ENCODE measurements around the gene GDPD5. TPM values are rescaled to one million over a fixed set of nuclear protein-coding genes. Genes with fewer than 3 reads are reported as not detected.
A peak's percentile ranks its signal among the peaks of the same experiment; 100 is the strongest.

The GDPD5 gene
- polyA plus RNA-seq, 6 donors from 2014 or later: 0.62 to 8.2 (median 2.2) TPM; not detected in 1

- Mint-ChIP-seq H3K4me1 (peaks cover 0 to 7% (median 0%) of the 10 kb centered on the region in 3 donors), H3K36me3 (no peaks in the 10 kb centered on the region), H3K4me3 (no peak overlapping the region), H3K27me3 (peaks cover 0 to 15% (median 0%) of the 10 kb centered on the region in 3 donors), H3K27ac (no peak overlapping the region), H3K9me3 (no peaks in the 10 kb centered on the region)
- ATAC-seq (ENCODE audit: low read depth in 2 of 2): no peak
- no peak for DNase-seq
Observed at GRCh38 chr11:75481223-75481921, 44.4 kb downstream of the GDPD5 start.

GRCh38 chr11:75480185-75481175, 45.3 kb downstream of the GDPD5 start:
- Mint-ChIP-seq H3K27ac (peak overlapping the region in 1 of 6 donors; percentile 20), H3K4me1 (peaks cover under 1 to 8% (median 7%) of the 10 kb centered on the region in 3 donors), H3K4me3 (no peak overlapping the region), H3K27me3 (peaks cover 0 to 15% (median 0%) of the 10 kb centered on the region in 3 donors), H3K36me3 (no peaks in the 10 kb centered on the region), H3K9me3 (no peaks in the 10 kb centered on the region)
- DNase-seq (no peak), ATAC-seq (ENCODE audit: low read depth in 2 of 2) (no peak)

- no peak overlapping the region for H3K4me3 Mint-ChIP-seq
- no peak for DNase-seq
- H3K4me1 Mint-ChIP-seq: peaks cover 7 to 15% (median 14%) of the 10 kb centered on the region in 3 donors
- H3K27me3 Mint-ChIP-seq: peaks cover 0 to 15% (median 3%) of the 10 kb centered on the region in 3 donors
- peak overlapping the region in 1 of 6 donors; percentile 61 for H3K27ac Mint-ChIP-seq
- H3K9me3 Mint-ChIP-seq: no peaks in the 10 kb centered on the region
- H3K36me3 Mint-ChIP-seq: no peaks in the 10 kb centered on the region
- no peak for ATAC-seq (ENCODE audit: low read depth in 2 of 2)
Observed at GRCh38 chr11:75479597-75480145, 46.1 kb downstream of the GDPD5 start.

- DNase-seq (no peak), ATAC-seq (ENCODE audit: low read depth in 2 of 2) (no peak)
- H3K4me1 Mint-ChIP-seq: peaks cover 13 to 20% (median 15%) of the 10 kb centered on the region in 3 donors
- no peak overlapping the region for H3K4me3 Mint-ChIP-seq
- no peak overlapping the region for H3K27ac Mint-ChIP-seq
- H3K27me3 Mint-ChIP-seq: peaks cover 0 to 15% (median 4%) of the 10 kb centered on the region in 3 donors
- H3K36me3 Mint-ChIP-seq: no peaks in the 10 kb centered on the region
- H3K9me3 Mint-ChIP-seq: no peaks in the 10 kb centered on the region
Observed at GRCh38 chr11:75478783-75479596, 46.8 kb downstream of the GDPD5 start.

- no peak for ATAC-seq (ENCODE audit: low read depth in 2 of 2)
- Mint-ChIP-seq H3K9me3 (no peaks in the 10 kb centered on the region), H3K27ac (no peak overlapping the region), H3K4me3 (no peak overlapping the region), H3K27me3 (peaks cover 0 to 4% (median 4%) of the 10 kb centered on the region in 3 donors), H3K4me1 (peaks cover 13 to 20% (median 15%) of the 10 kb centered on the region in 3 donors), H3K36me3 (no peaks in the 10 kb centered on the region)
- no peak for DNase-seq
Observed at GRCh38 chr11:75477614-75477935, 48.2 kb downstream of the GDPD5 start.

- H3K4me1 Mint-ChIP-seq: peaks cover 11 to 20% (median 13%) of the 10 kb centered on the region in 3 donors
- ATAC-seq (ENCODE audit: low read depth in 2 of 2): no peak
- no peak for DNase-seq
- no peaks in the 10 kb centered on the region for H3K9me3 Mint-ChIP-seq
- H3K36me3 Mint-ChIP-seq: no peaks in the 10 kb centered on the region
- peak overlapping the region in 3 of 6 donors; percentile 14 to 81 (median 70) for H3K27ac Mint-ChIP-seq
- peaks cover 0 to 4% (median 0%) of the 10 kb centered on the region in 3 donors for H3K27me3 Mint-ChIP-seq
- peak overlapping the region in 1 of 8 donors; percentile 17 for H3K4me3 Mint-ChIP-seq
Observed at GRCh38 chr11:75476739-75477613, 48.8 kb downstream of the GDPD5 start.

- peak overlapping the region in 2 of 6 donors; percentile 53 to 61 for H3K27ac Mint-ChIP-seq
- DNase-seq (no peak), ATAC-seq (ENCODE audit: low read depth in 2 of 2) (no peak)
- no peaks in the 10 kb centered on the region for H3K36me3 Mint-ChIP-seq
- H3K4me3 Mint-ChIP-seq: peak overlapping the region in 2 of 8 donors; percentile 21 to 75
- peaks cover 11 to 20% (median 13%) of the 10 kb centered on the region in 3 donors for H3K4me1 Mint-ChIP-seq
- H3K9me3 Mint-ChIP-seq: no peaks in the 10 kb centered on the region
- peaks cover 0 to 4% (median 0%) of the 10 kb centered on the region in 3 donors for H3K27me3 Mint-ChIP-seq
Observed at GRCh38 chr11:75475767-75476650, 49.7 kb downstream of the GDPD5 start.

- peaks cover 0 to 4% (median 0%) of the 10 kb centered on the region in 3 donors for H3K27me3 Mint-ChIP-seq
- no peaks in the 10 kb centered on the region for H3K36me3 Mint-ChIP-seq
- ATAC-seq (ENCODE audit: low read depth in 2 of 2) (peak in 1 of 2 donors; percentile 25), DNase-seq (no peak)
- peak overlapping the region in 1 of 6 donors; percentile 61 for H3K27ac Mint-ChIP-seq
- H3K4me1 Mint-ChIP-seq: peaks cover 11 to 20% (median 13%) of the 10 kb centered on the region in 3 donors
- H3K9me3 Mint-ChIP-seq: no peaks in the 10 kb centered on the region
- H3K4me3 Mint-ChIP-seq: peak overlapping the region in 4 of 8 donors; percentile 2 to 75 (median 41)
Observed at GRCh38 chr11:75474878-75475766, 50.6 kb downstream of the GDPD5 start.

- Mint-ChIP-seq H3K4me3 (no peak overlapping the region), H3K9me3 (no peaks in the 10 kb centered on the region), H3K4me1 (peaks cover 8 to 20% (median 13%) of the 10 kb centered on the region in 3 donors), H3K27me3 (peaks cover 0 to 4% (median 0%) of the 10 kb centered on the region in 3 donors), H3K27ac (no peak overlapping the region), H3K36me3 (no peaks in the 10 kb centered on the region)
- ATAC-seq (ENCODE audit: low read depth in 2 of 2): no peak
- DNase-seq: no peak
Observed at GRCh38 chr11:75474240-75474639, 51.5 kb downstream of the GDPD5 start.

- Mint-ChIP-seq H3K36me3 (no peaks in the 10 kb centered on the region), H3K27ac (peak overlapping the region in 1 of 6 donors; percentile 22), H3K4me1 (peaks cover 8 to 20% (median 13%) of the 10 kb centered on the region in 3 donors), H3K9me3 (no peaks in the 10 kb centered on the region), H3K27me3 (peaks cover 0 to 4% (median 0%) of the 10 kb centered on the region in 3 donors), H3K4me3 (no peak overlapping the region)
- no peak for DNase-seq
- ATAC-seq (ENCODE audit: low read depth in 2 of 2): no peak
Observed at GRCh38 chr11:75473684-75474083, 52.1 kb downstream of the GDPD5 start.
